Transverse colon (tissue), 4 donors: ENCODE measurements around the gene ZKSCAN3.
"Not testable (repeated sequence)": the region's sequence is repeated elsewhere in the genome, so short reads cannot be mapped to it uniquely, and the experiment has no call there.

Experiments
- CTCF ChIP-seq, 5 experiments: fragments of 200-600 bp in 3 of 5; fragments of 450-650 bp in 2 of 5; sonication (generic) in 3 of 5; IDR thresholded peaks; 1 replicate in 2 of 5; 2 replicates in 3 of 5; pipeline ENCODE4 v1.5.1; 2016 to 2017; ENCODE audit warnings: antibody characterized with exemption in 5 of 5, inconsistent platforms in 3 of 5, mild to moderate bottlenecking in 2 of 5, moderate library complexity in 1 of 5
- EP300 ChIP-seq: sonication (generic); formaldehyde crosslinking; IDR thresholded peaks from one replicate; pipeline ENCODE4 v1.6.1; 2017; ENCODE audit warnings: antibody characterized with exemption, low read depth
- POLR2A ChIP-seq: fragments of 450-650 bp; IDR thresholded peaks from one replicate; pipeline ENCODE4 v1.6.1; 2016; ENCODE audit warnings: antibody characterized with exemption, mild to moderate bottlenecking, moderate library complexity
- POLR2AphosphoS5 ChIP-seq, 3 donors: sonication (generic); formaldehyde crosslinking; IDR thresholded peaks; one replicate each; pipeline ENCODE4 v1.6.1; 2016; ENCODE audit warnings: antibody characterized with exemption in 3 of 3

DNA sequence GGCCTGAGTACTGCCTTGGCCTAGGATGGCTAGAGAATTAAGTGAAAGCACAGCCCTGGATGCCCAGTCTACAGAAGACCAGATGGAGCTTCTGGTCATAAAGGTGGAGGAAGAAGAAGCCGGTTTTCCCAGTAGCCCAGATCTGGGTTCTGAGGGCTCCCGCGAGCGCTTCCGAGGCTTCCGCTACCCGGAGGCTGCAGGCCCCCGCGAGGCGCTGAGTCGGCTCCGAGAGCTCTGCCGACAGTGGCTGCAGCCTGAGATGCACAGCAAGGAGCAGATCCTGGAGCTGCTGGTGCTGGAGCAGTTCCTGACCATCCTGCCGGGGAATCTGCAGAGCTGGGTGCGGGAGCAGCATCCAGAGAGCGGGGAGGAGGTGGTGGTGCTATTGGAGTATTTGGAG lies 9.8 kb downstream of the ZKSCAN3 start:
- TF ChIP-seq CTCF (IDR thresholded peaks at IDR 0.05); POLR2A; POLR2AphosphoS5 (IDR thresholded peaks at IDR 0.05); EP300: not testable (repeated sequence)
